Activated CD4-positive, alpha-beta memory T cell treated with anti-CD3 and anti-CD28 coated beads for 36 hours (primary cell): ENCODE data around the gene AKAP11. TPM values are rescaled to one million over a fixed set of nuclear protein-coding genes. Genes with fewer than 3 reads are reported as not detected.

Source experiments
- CTCF ChIA-PET: fragments of 350-600 bp; sonication (Branson Sonifier 250); formaldehyde crosslinking; loops from one replicate; lab custom pipeline; 2021; ENCODE audit warnings: antibody characterized with exemption, inconsistent platforms; lab: Charles Lee
- POLR2A ChIA-PET: fragments of 350-600 bp; sonication (Branson Sonifier 250); formaldehyde crosslinking; loops from one replicate; lab custom pipeline; 2021; ENCODE audit warnings: antibody characterized with exemption; lab: Charles Lee
- DNase-seq: peaks from one replicate; pipeline ENCODE4 v3.0.0-alpha.2; 2020
- H3K27ac Mint-ChIP-seq: one replicate; pipeline ENCODE4 v1.8.0; 2021; ENCODE audit warnings: mixed read lengths
- H3K27me3 Mint-ChIP-seq: one replicate; pipeline ENCODE4 v1.8.0; 2021; ENCODE audit warnings: mixed read lengths
- H3K36me3 Mint-ChIP-seq: one replicate; pipeline ENCODE4 v1.8.0; 2021; ENCODE audit warnings: mixed read lengths
- H3K4me1 Mint-ChIP-seq: one replicate; pipeline ENCODE4 v1.8.0; 2021; ENCODE audit warnings: low read depth, mixed read lengths
- H3K4me3 Mint-ChIP-seq: one replicate; pipeline ENCODE4 v1.8.0; 2021; ENCODE audit warnings: mild to moderate bottlenecking, mixed read lengths
- H3K9me3 Mint-ChIP-seq: one replicate; pipeline ENCODE4 v1.8.0; 2021; ENCODE audit warnings: mixed read lengths
- intact Hi-C: fragments of 100-400 bp; cut with micrococcal nuclease; formaldehyde crosslinking; loops from one replicate; pipeline ENCODE4 v1.15.1; 2023
- total RNA-seq, 2 experiments: library from RNA; stranded (reverse); gene quantifications; one replicate each; pipeline ENCODE4 v1.2.3, GENCODE V29; 2021

Gene AKAP11
- total RNA-seq, 2 experiments from 2014 or later = 36.6 to 37.8 TPM

GRCh38 chr13:42275506-42275905, 3.6 kb downstream of the AKAP11 start:
- no peaks in the 10 kb centered on the region for H3K9me3 Mint-ChIP-seq
- H3K27ac Mint-ChIP-seq = peak overlapping the region; percentile 98
- H3K27me3 Mint-ChIP-seq = no peaks in the 10 kb centered on the region
- DNase-seq = peak; percentile 23
- intact Hi-C loops = loop anchor here (1.0 to 10.0 kb wide), 7 partner anchors 52 to 719 kb away; partner anchors contain the start of genes EPSTI1 and VWA8
- peak overlapping the region; percentile 63 for H3K4me3 Mint-ChIP-seq
- H3K36me3 Mint-ChIP-seq = peaks cover 6% of the 10 kb centered on the region
- CTCF ChIA-PET = interaction anchor here (1.5 to 1.8 kb wide), 2 partner anchors 15 to 120 kb away, joined by 3 to 4 read pairs; no protein-coding TSS in a partner anchor
- POLR2A ChIA-PET = interaction anchor here (0.6 to 6.2 kb wide), 6 partner anchors 11 to 222 kb away, joined by 3 to 88 read pairs (median 4); no protein-coding TSS in a partner anchor
- peaks cover 56% of the 10 kb centered on the region for H3K4me1 Mint-ChIP-seq

- Mint-ChIP-seq H3K4me1 (peaks cover 47% of the 10 kb centered on the region), H3K4me3 (no peak overlapping the region), H3K9me3 (no peaks in the 10 kb centered on the region), H3K27me3 (no peaks in the 10 kb centered on the region), H3K36me3 (peaks cover 6% of the 10 kb centered on the region), H3K27ac (peak overlapping the region; percentile 29)
- no peak for DNase-seq
- intact Hi-C loops = loop anchor here (5.0 to 10.0 kb wide), 4 partner anchors 51 to 718 kb away; partner anchors contain the start of genes EPSTI1 and VWA8
- POLR2A ChIA-PET = interaction anchor here (1.4 kb wide), 1 partner anchor 130 kb away, joined by 3 read pairs; no protein-coding TSS in a partner anchor
- CTCF ChIA-PET = interaction anchor here (1.5 kb wide), 1 partner anchor 14 kb away, joined by 4 read pairs; no protein-coding TSS in a partner anchor
Observed at GRCh38 chr13:42276683-42277082, 4.7 kb downstream of the AKAP11 start.

- Mint-ChIP-seq H3K36me3 (peaks cover 6% of the 10 kb centered on the region), H3K27me3 (no peaks in the 10 kb centered on the region), H3K27ac (peak overlapping the region; percentile 52), H3K9me3 (no peaks in the 10 kb centered on the region), H3K4me1 (peaks cover 50% of the 10 kb centered on the region), H3K4me3 (no peak overlapping the region)
- intact Hi-C loops = loop anchor here (5.0 to 10.0 kb wide), 4 partner anchors 50 to 717 kb away; partner anchors contain the start of genes EPSTI1 and VWA8
- no peak for DNase-seq
- ChIA-PET CTCF (no interaction called here), POLR2A (interaction anchor here (1.4 kb wide), 1 partner anchor 128 kb away, joined by 3 read pairs; no protein-coding TSS in a partner anchor)
Observed at GRCh38 chr13:42277618-42278276, 5.8 kb downstream of the AKAP11 start.

GRCh38 chr13:42279080-42279479, 7.1 kb downstream of the AKAP11 start:
- Mint-ChIP-seq H3K27me3 (no peaks in the 10 kb centered on the region), H3K4me3 (no peak overlapping the region), H3K9me3 (no peaks in the 10 kb centered on the region), H3K4me1 (peaks cover 50% of the 10 kb centered on the region), H3K36me3 (peaks cover 6% of the 10 kb centered on the region), H3K27ac (no peak overlapping the region)
- DNase-seq = peak; percentile 42
- CTCF ChIA-PET = interaction anchor here (0.6 to 1.1 kb wide), 2 partner anchors 12 to 815 kb away, joined by 3 read pairs; no protein-coding TSS in a partner anchor
- POLR2A ChIA-PET = no interaction called here
- intact Hi-C loops = loop anchor here (1.0 to 10.0 kb wide), 5 partner anchors 48 to 716 kb away; partner anchors contain the start of genes EPSTI1 and VWA8

GRCh38 chr13:42279986-42280385, 8.0 kb downstream of the AKAP11 start:
- DNase-seq = no peak
- peaks cover 50% of the 10 kb centered on the region for H3K4me1 Mint-ChIP-seq
- H3K27ac Mint-ChIP-seq = no peak overlapping the region
- H3K4me3 Mint-ChIP-seq = no peak overlapping the region
- peaks cover 6% of the 10 kb centered on the region for H3K36me3 Mint-ChIP-seq
- intact Hi-C loops = loop anchor here (1.0 to 10.0 kb wide), 5 partner anchors 47 to 715 kb away; partner anchors contain the start of genes EPSTI1 and VWA8
- POLR2A ChIA-PET = no interaction called here
- no peaks in the 10 kb centered on the region for H3K27me3 Mint-ChIP-seq
- CTCF ChIA-PET = interaction anchor here (0.6 to 1.1 kb wide), 2 partner anchors 11 to 1268 kb away, joined by 3 read pairs; no protein-coding TSS in a partner anchor
- no peaks in the 10 kb centered on the region for H3K9me3 Mint-ChIP-seq

- Mint-ChIP-seq H3K9me3 (no peaks in the 10 kb centered on the region), H3K4me1 (peaks cover 47% of the 10 kb centered on the region), H3K27ac (no peak overlapping the region), H3K36me3 (peaks cover 9% of the 10 kb centered on the region), H3K4me3 (no peak overlapping the region), H3K27me3 (no peaks in the 10 kb centered on the region)
- POLR2A ChIA-PET = no interaction called here
- CTCF ChIA-PET = interaction anchor here (0.6 kb wide), 1 partner anchor 1268 kb away, joined by 3 read pairs; no protein-coding TSS in a partner anchor
- intact Hi-C loops = no loop called here
- no peak for DNase-seq
Observed at GRCh38 chr13:42280537-42280936, 8.6 kb downstream of the AKAP11 start.

GRCh38 chr13:42283574-42283973, 11.6 kb downstream of the AKAP11 start:
- peaks cover 22% of the 10 kb centered on the region for H3K36me3 Mint-ChIP-seq
- H3K4me1 Mint-ChIP-seq = peaks cover 30% of the 10 kb centered on the region
- no peak overlapping the region for H3K27ac Mint-ChIP-seq
- no peaks in the 10 kb centered on the region for H3K27me3 Mint-ChIP-seq
- no peak overlapping the region for H3K4me3 Mint-ChIP-seq
- intact Hi-C loops = no loop called here
- no peaks in the 10 kb centered on the region for H3K9me3 Mint-ChIP-seq
- ChIA-PET POLR2A (no interaction called here), CTCF (no interaction called here)
- no peak for DNase-seq

- Mint-ChIP-seq H3K4me1 (peaks cover 30% of the 10 kb centered on the region), H3K27me3 (no peaks in the 10 kb centered on the region), H3K4me3 (no peak overlapping the region), H3K27ac (no peak overlapping the region), H3K9me3 (no peaks in the 10 kb centered on the region), H3K36me3 (peaks cover 26% of the 10 kb centered on the region)
- intact Hi-C loops = no loop called here
- no peak for DNase-seq
- ChIA-PET POLR2A (no interaction called here), CTCF (no interaction called here)
Observed at GRCh38 chr13:42284068-42284467, 12.1 kb downstream of the AKAP11 start.

- DNase-seq = no peak
- Mint-ChIP-seq H3K36me3 (peaks cover 76% of the 10 kb centered on the region), H3K9me3 (peaks cover 4% of the 10 kb centered on the region), H3K4me1 (no peaks in the 10 kb centered on the region), H3K4me3 (no peak overlapping the region), H3K27ac (no peak overlapping the region), H3K27me3 (no peaks in the 10 kb centered on the region)
- ChIA-PET POLR2A (no interaction called here), CTCF (no interaction called here)
- intact Hi-C loops = no loop called here
Observed at GRCh38 chr13:42298392-42298791, 26.4 kb downstream of the AKAP11 start.

GRCh38 chr13:42305503-42305902, 33.6 kb downstream of the AKAP11 start:
- intact Hi-C loops = no loop called here
- POLR2A ChIA-PET = no interaction called here
- Mint-ChIP-seq H3K4me1 (peaks cover 16% of the 10 kb centered on the region), H3K36me3 (peaks cover 78% of the 10 kb centered on the region), H3K27me3 (no peaks in the 10 kb centered on the region), H3K4me3 (no peak overlapping the region), H3K9me3 (peaks cover 3% of the 10 kb centered on the region), H3K27ac (no peak overlapping the region)
- DNase-seq = no peak
- CTCF ChIA-PET = interaction anchor here (0.6 kb wide), 1 partner anchor 483 kb away, joined by 4 read pairs; no protein-coding TSS in a partner anchor

GRCh38 chr13:42307461-42307860, 35.5 kb downstream of the AKAP11 start:
- Mint-ChIP-seq H3K36me3 (peaks cover 67% of the 10 kb centered on the region), H3K27me3 (no peaks in the 10 kb centered on the region), H3K27ac (no peak overlapping the region), H3K9me3 (no peaks in the 10 kb centered on the region), H3K4me1 (peaks cover 25% of the 10 kb centered on the region), H3K4me3 (no peak overlapping the region)
- intact Hi-C loops = no loop called here
- ChIA-PET POLR2A (no interaction called here), CTCF (no interaction called here)
- no peak for DNase-seq

GRCh38 chr13:42312817-42313431, 41.0 kb downstream of the AKAP11 start:
- Mint-ChIP-seq H3K4me1 (peaks cover 20% of the 10 kb centered on the region), H3K27me3 (no peaks in the 10 kb centered on the region), H3K36me3 (peaks cover 39% of the 10 kb centered on the region), H3K4me3 (no peak overlapping the region), H3K9me3 (no peaks in the 10 kb centered on the region), H3K27ac (no peak overlapping the region)
- POLR2A ChIA-PET = no interaction called here
- intact Hi-C loops = no loop called here
- no peak for DNase-seq
- CTCF ChIA-PET = interaction anchor here (0.7 to 0.9 kb wide), 2 partner anchors 11 to 80 kb away, joined by 3 read pairs; no protein-coding TSS in a partner anchor
